H1 (cell line): ENCODE results near the gene CDKL1. TPM values are rescaled to one million over a fixed set of nuclear protein-coding genes. Genes with fewer than 3 reads are reported as not detected.
A peak's percentile ranks its signal among the peaks of the same experiment; 100 is the strongest.

Source experiments
- CTCF ChIA-PET: fragments of 300-600 bp; sonication (Branson Sonifier 250); formaldehyde crosslinking; loops from one replicate; lab custom pipeline; 2021; ENCODE audit not compliant: partially characterized antibody; lab: Charles Lee
- POLR2A ChIA-PET: fragments of 300-600 bp; sonication (Branson Sonifier 250); formaldehyde crosslinking; loops from one replicate; lab custom pipeline; 2021; ENCODE audit warnings: inconsistent platforms; ENCODE audit not compliant: partially characterized antibody; lab: Charles Lee
- DNase-seq, 2 experiments: peaks; one replicate each; pipeline versions ENCODE4 v3.0.0 to v3.0.0-alpha.2; 2010 to 2022; ENCODE audit warnings: low spot score in 2 of 2, low read depth in 1 of 2, mixed read lengths in 1 of 2
- FAIRE-seq: peaks from 2 replicates; lab custom pipeline; 2011; peaks lifted over from hg19 to GRCh38; lab: Jason Lieb, UNC
- H2AFZ ChIP-seq: 2 replicates; pipeline ENCODE4 v1.8.1; 2012; ENCODE audit warnings: low read length, inconsistent platforms
- H2AK5ac ChIP-seq: 2 replicates; pipeline ENCODE4 v1.6.1; 2013; ENCODE audit warnings: low read depth, low read length
- H2BK120ac ChIP-seq: replicated peaks from 2 replicates; pipeline ENCODE3; 2013; ENCODE audit warnings: low read depth, low read length, inconsistent platforms
- H2BK12ac ChIP-seq: 2 replicates; pipeline ENCODE4 v1.6.1; 2013; ENCODE audit warnings: low read depth, low read length
- H2BK15ac ChIP-seq: 2 replicates; pipeline ENCODE4 v1.6.1; 2013; ENCODE audit warnings: low read length
- H2BK20ac ChIP-seq: 2 replicates; pipeline ENCODE4 v1.6.1; 2013; ENCODE audit warnings: low read length
- H2BK5ac ChIP-seq: 2 replicates; pipeline ENCODE4 v1.6.1; 2013; ENCODE audit warnings: low read depth, low read length
- H3K14ac ChIP-seq: 2 replicates; pipeline ENCODE4 v1.6.1; 2013; ENCODE audit warnings: inconsistent platforms; ENCODE audit not compliant: insufficient read length
- H3K18ac ChIP-seq: 2 replicates; pipeline ENCODE4 v1.6.1; 2013; ENCODE audit warnings: low read length; ENCODE audit errors: extremely low read depth
- H3K23ac ChIP-seq: 2 replicates; pipeline ENCODE4 v1.6.1; 2013; ENCODE audit warnings: inconsistent platforms; ENCODE audit not compliant: insufficient read length
- H3K23me2 ChIP-seq: 2 replicates; pipeline ENCODE4 v1.6.1; 2013; ENCODE audit warnings: low read depth, low read length
- H3K27ac ChIP-seq: 2 replicates; pipeline ENCODE4 v1.6.1; 2011; ENCODE audit warnings: low read depth, low read length, inconsistent platforms
- H3K27me3 ChIP-seq, 4 experiments: replicated peaks in 1 of 4; 1 replicate in 1 of 4; 2 replicates in 3 of 4; pipeline versions ENCODE4 v1.6.1 to v1.8.1; 2011 to 2013; ENCODE audit warnings: low read length in 3 of 4, mild to moderate bottlenecking in 3 of 4, inconsistent platforms in 2 of 4, mixed read lengths in 2 of 4, moderate library complexity in 1 of 4; ENCODE audit not compliant: control insufficient read depth in 3 of 4, insufficient read depth in 3 of 4; ENCODE audit errors: extremely low read depth in 1 of 4
- H3K36me3 ChIP-seq, 4 experiments: 2 replicates each; pipeline versions ENCODE4 v1.6.1 to v1.8.1; 2011 to 2013; ENCODE audit warnings: mild to moderate bottlenecking in 4 of 4, low read length in 3 of 4, moderate library complexity in 2 of 4, control low read depth in 1 of 4, inconsistent platforms in 1 of 4; ENCODE audit not compliant: insufficient read depth in 4 of 4, control insufficient read depth in 2 of 4
- H3K4ac ChIP-seq: replicated peaks from 2 replicates; pipeline ENCODE3; 2013; ENCODE audit warnings: low read length, low read depth, mixed read lengths, inconsistent platforms; ENCODE audit not compliant: insufficient read length
- H3K4me1 ChIP-seq, 4 experiments: replicated peaks in 1 of 4; 1 replicate in 1 of 4; 2 replicates in 3 of 4; pipeline versions ENCODE4 v1.6.1 to v1.8.1; 2011 to 2013; ENCODE audit warnings: low read length in 3 of 4, inconsistent platforms in 2 of 4, mixed read lengths in 1 of 4; ENCODE audit not compliant: insufficient read depth in 4 of 4, control insufficient read depth in 3 of 4
- H3K4me2 ChIP-seq, 2 experiments: 2 replicates each; pipeline versions ENCODE4 v1.6.1 to v1.8.1; 2011 to 2013; ENCODE audit warnings: low read depth in 2 of 2, low read length in 2 of 2, control low read depth in 1 of 2, inconsistent platforms in 1 of 2, mild to moderate bottlenecking in 1 of 2; ENCODE audit not compliant: insufficient read depth in 1 of 2
- H3K4me3 ChIP-seq, 4 experiments: fragments of 200-600, 300-600 bp in 1 of 4; sonication (generic), shearing (Covaris generic), sonication (Bioruptor Twin) in 1 of 4; 2 replicates each; pipeline versions ENCODE4 v1.5.1 to v1.8.1; 2011 to 2016; ENCODE audit warnings: low read length in 4 of 4, low read depth in 3 of 4, control low read depth in 2 of 4, inconsistent platforms in 2 of 4, mild to moderate bottlenecking in 2 of 4, mixed read lengths in 1 of 4, moderate library complexity in 1 of 4; ENCODE audit not compliant: insufficient read depth in 2 of 4; ENCODE audit errors: extremely low read depth in 1 of 4
- H3K56ac ChIP-seq: replicated peaks from 2 replicates; pipeline ENCODE3; 2013; ENCODE audit warnings: low read depth, mild to moderate bottlenecking, mixed read lengths, low read length, inconsistent platforms; ENCODE audit not compliant: insufficient read length
- H3K79me1 ChIP-seq: 2 replicates; pipeline ENCODE4 v1.6.1; 2013; ENCODE audit warnings: low read depth, low read length, control low read depth
- H3K79me2 ChIP-seq, 2 experiments: 2 replicates each; pipeline versions ENCODE4 v1.6.1 to v1.8.1; 2012 to 2013; ENCODE audit warnings: low read length in 2 of 2, mild to moderate bottlenecking in 2 of 2, inconsistent platforms in 1 of 2; ENCODE audit not compliant: insufficient read depth in 2 of 2, control insufficient read depth in 1 of 2
- H3K9ac ChIP-seq, 4 experiments: replicated peaks in 1 of 4; 1 replicate in 1 of 4; 2 replicates in 3 of 4; pipeline versions ENCODE4 v1.6.1 to v1.8.1; 2011 to 2013; ENCODE audit warnings: low read depth in 3 of 4, low read length in 3 of 4, control low read depth in 2 of 4, mild to moderate bottlenecking in 2 of 4, moderate library complexity in 2 of 4, inconsistent platforms in 1 of 4; ENCODE audit errors: extremely low read depth in 1 of 4
- H3K9me3 ChIP-seq, 2 experiments: 2 replicates each; pipeline versions ENCODE4 v1.6.1 to v1.8.1; 2012 to 2013; ENCODE audit warnings: mild to moderate bottlenecking in 2 of 2, moderate library complexity in 2 of 2, control low read depth in 1 of 2, inconsistent platforms in 1 of 2, low read depth in 1 of 2, low read length in 1 of 2, mixed read lengths in 1 of 2; ENCODE audit not compliant: insufficient read depth in 2 of 2
- H4K20me1 ChIP-seq, 2 experiments: replicated peaks in 1 of 2; 2 replicates each; pipeline versions ENCODE3 to v1.8.1; 2011 to 2013; ENCODE audit warnings: inconsistent platforms in 2 of 2, low read length in 2 of 2, mild to moderate bottlenecking in 1 of 2; ENCODE audit not compliant: insufficient read depth in 2 of 2, control insufficient read depth in 1 of 2
- H4K5ac ChIP-seq: 2 replicates; pipeline ENCODE4 v1.6.1; 2013; ENCODE audit warnings: low read length, low read depth, mixed read lengths, inconsistent platforms; ENCODE audit not compliant: insufficient read length
- H4K8ac ChIP-seq: 2 replicates; pipeline ENCODE4 v1.8.0; 2013; ENCODE audit warnings: mild to moderate bottlenecking, moderate library complexity, low read length, inconsistent platforms; ENCODE audit not compliant: insufficient read depth; ENCODE audit errors: extremely low read depth
- H4K91ac ChIP-seq: replicated peaks from 2 replicates; pipeline ENCODE3; 2013; ENCODE audit warnings: low read length, mixed read lengths, inconsistent platforms; ENCODE audit not compliant: insufficient read length
- CTCF ChIP-seq, 3 experiments: IDR thresholded peaks; 1 replicate in 2 of 3; 2 replicates in 1 of 3; pipeline versions ENCODE4 v1.5.1 to v1.6.1; 2011; ENCODE audit warnings: low read length in 3 of 3, mild to moderate bottlenecking in 3 of 3, inconsistent platforms in 2 of 3, low read depth in 1 of 3, moderate library complexity in 1 of 3; ENCODE audit not compliant: insufficient read depth in 1 of 3; ENCODE audit errors: control extremely low read depth in 1 of 3
- FOSL1 ChIP-seq: IDR thresholded peaks from 2 replicates; pipeline ENCODE4 v1.6.1; 2011; ENCODE audit warnings: mild to moderate bottlenecking, low read depth, low read length, moderate library complexity; ENCODE audit not compliant: insufficient read depth
- GABPA ChIP-seq: IDR thresholded peaks from 2 replicates; pipeline ENCODE4 v1.6.1; 2011; ENCODE audit warnings: mild to moderate bottlenecking, low read length, moderate library complexity, borderline replicate concordance; ENCODE audit not compliant: insufficient read depth
- NRF1 ChIP-seq: IDR thresholded peaks from 2 replicates; pipeline ENCODE4 v1.6.1; 2011; ENCODE audit warnings: mild to moderate bottlenecking, low read depth, low read length, improper control_type of control experiment
- RBBP5 ChIP-seq: IDR thresholded peaks from 2 replicates; pipeline ENCODE4 v1.7.1; 2012; ENCODE audit warnings: low read depth, mild to moderate bottlenecking, inconsistent platforms, low read length, moderate library complexity, borderline replicate concordance
- TAF7 ChIP-seq: optimal IDR thresholded peaks from 2 replicates; pipeline ENCODE3; 2011; ENCODE audit warnings: low read depth, mild to moderate bottlenecking, inconsistent platforms, low read length, moderate library complexity, borderline replicate concordance
- WGBS, 2 experiments: shearing (Covaris generic) in 1 of 2; methylation state at CpG; one replicate each; pipeline versions ENCODE4 v1.1.6 to v1.1.7; 2013 to 2015; ENCODE audit warnings: low lambda C conversion rate in 2 of 2, mixed read lengths in 2 of 2, inconsistent platforms in 1 of 2, low coverage in 1 of 2, missing lambda C conversion rate in 1 of 2; ENCODE audit not compliant: insufficient replicate concordance in 2 of 2, insufficient coverage in 1 of 2, insufficient read length in 1 of 2; ENCODE audit errors: extremely low coverage in 1 of 2, missing lambda C conversion rate in 1 of 2; 5-methylcytosine and 5-hydroxymethylcytosine counted together
- polyA plus RNA-seq, 7 experiments: library from polyadenylated mRNA; depleted of rRNA in 3 of 7; stranded (reverse) in 5 of 7; unstranded in 2 of 7; fragments of >200 nt in 5 of 7; fragments of 200-250 nt in 2 of 7; gene quantifications; 1 replicate in 5 of 7; 2 replicates in 1 of 7; 4 replicates in 1 of 7; pipeline versions ENCODE4 v1.2.1 to v1.2.3, GENCODE V29; 2011 to 2013; ENCODE audit warnings: missing spikeins in 2 of 7, mixed read lengths in 2 of 7
- total RNA-seq: library from RNA; stranded (reverse); fragmentation: NEBNext Ultra II Directional; extraction: Animal tissue kit (Norgen Biotek cat#: 25700); gene quantifications from 2 replicates; pipeline ENCODE4 v1.2.1, GENCODE V29; 2021

CDKL1 gene
- total and polyA plus RNA-seq, 2 of the 8 experiments (the other 6 are each of a cell fraction or from before 2014, with no cell fraction given), result 1.2 to 2.2 TPM

DNA sequence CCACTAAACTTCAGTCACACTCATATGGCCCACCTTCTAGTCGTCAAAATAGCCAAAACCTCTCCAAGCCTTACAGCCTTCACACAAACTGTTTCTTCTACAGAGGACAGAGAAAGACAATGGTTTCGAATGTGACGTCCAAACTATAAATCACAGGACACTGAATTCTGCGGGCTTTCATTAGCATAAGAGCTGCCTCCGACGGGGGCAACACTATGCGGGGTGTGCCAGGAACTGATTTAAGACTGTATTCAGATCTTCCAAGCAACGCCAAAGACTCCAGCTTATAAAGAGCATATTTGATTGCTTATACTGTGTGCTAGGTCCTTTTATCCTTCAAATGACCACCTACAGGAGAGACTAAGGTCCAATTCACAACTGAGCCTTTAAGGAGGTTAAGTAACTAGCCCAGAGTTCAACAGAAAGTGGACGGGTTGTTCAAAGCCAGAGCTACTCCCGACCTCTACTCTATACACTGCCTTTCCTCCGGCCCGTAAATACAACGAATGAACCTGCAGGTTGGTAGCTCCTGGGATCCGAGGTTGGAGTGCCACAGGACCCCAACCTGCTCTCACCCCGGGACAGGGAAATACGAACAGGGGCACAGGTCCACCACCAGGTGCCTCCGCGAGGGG, 85.2 kb downstream of the CDKL1 start:
- no peak overlapping the region for H3K56ac ChIP-seq
- DNase-seq, result no peak
- TF ChIP-seq CTCF (IDR thresholded peaks at IDR 0.05; ENCODE audit: control extremely low read depth in 1 of 3, insufficient read depth in 1 of 3, low read depth in 1 of 3, low read length in 3 of 3) (peak in 2 of 3 experiments; percentile 67 to 89; a peak in 2 of 4 replicates), RBBP5 (0 out of 2 replicates have a peak, but pooled peaks have one; percentile 69), GABPA (no peak), FOSL1 (no peak), NRF1 (no peak), TAF7 (no peak)

More for the DNA sequence above, 85.2 kb downstream of the CDKL1 start:
- no peak for FAIRE-seq
- no peak overlapping the region for H3K14ac ChIP-seq
- peak overlapping the region; percentile 90 for H3K27ac ChIP-seq
- peak overlapping the region; percentile 83 to 91 (median 86) for H3K4me3 ChIP-seq
- H3K36me3 ChIP-seq, result peaks cover 2 to 6% (median 5%) of the 10 kb centered on the region in 4 experiments; a peak in 3 of 8 replicates
- no peak overlapping the region for H3K23ac ChIP-seq
- peak overlapping the region; percentile 95 for H3K18ac ChIP-seq
- H3K79me2 ChIP-seq, result peaks cover 3 to 63% of the 10 kb centered on the region in 2 experiments; a peak in 3 of 4 replicates
- H2BK15ac ChIP-seq, result 0 out of 2 replicates have a peak overlapping the region, but pooled peaks have one; percentile 61
- H4K8ac ChIP-seq, result no peak overlapping the region
- CTCF ChIA-PET, result interaction anchor here (0.8 to 3.1 kb wide), 10 partner anchors 9 to 200 kb away, joined by 3 to 13 read pairs (median 3); no protein-coding TSS in a partner anchor
- peak overlapping the region; percentile 82 for H2AFZ ChIP-seq
- H4K91ac ChIP-seq, result peak overlapping the region; percentile 61
- no peaks in the 10 kb centered on the region for H3K27me3 ChIP-seq
- no peaks in the 10 kb centered on the region; a peak in 2 of 4 replicates for H3K9me3 ChIP-seq
- peak overlapping the region; percentile 78 to 88 for H3K4me2 ChIP-seq
- no peaks in the 10 kb centered on the region; the same call in 1 of the 2 replicates for H3K79me1 ChIP-seq
- H4K5ac ChIP-seq, result peak overlapping the region; percentile 20
- peaks cover 0 to 1% of the 10 kb centered on the region in 2 experiments for H4K20me1 ChIP-seq
- WGBS, 2 experiments, result 3% methylated on average over 18 of the region's 18 CpGs; no CpG with 5 or more reads in 1 of the 2 experiments
- no peak overlapping the region for H2BK120ac ChIP-seq
- H2BK12ac ChIP-seq, result no peak overlapping the region
- H2BK20ac ChIP-seq, result no peak overlapping the region
- POLR2A ChIA-PET, result interaction anchor here (0.7 to 2.1 kb wide), 11 partner anchors 10 to 572 kb away, joined by 3 to 10 read pairs (median 3); partner anchors contain the start of gene CDKL1
- peaks cover 0 to 5% (median 1%) of the 10 kb centered on the region in 4 experiments; a peak in 3 of 7 replicates for H3K4me1 ChIP-seq
- no peak overlapping the region for H2AK5ac ChIP-seq
- peak overlapping the region; percentile 68 to 86 (median 80) for H3K9ac ChIP-seq
- no peak overlapping the region for H3K4ac ChIP-seq
- peak overlapping the region; percentile 93; the same call in 1 of the 2 replicates for H2BK5ac ChIP-seq
- no peaks in the 10 kb centered on the region; the same call in 1 of the 2 replicates for H3K23me2 ChIP-seq
